Tibial nerve (tissue), 4 donors: Measurements from ENCODE around the gene EXOC4.

ENCODE experiments used
- EP300 ChIP-seq, 2 donors: sonication (generic); formaldehyde crosslinking; IDR thresholded peaks; one replicate each; pipeline ENCODE4 v1.6.1; 2017; ENCODE audit warnings: antibody characterized with exemption in 2 of 2, mild to moderate bottlenecking in 1 of 2
- POLR2A ChIP-seq, 2 donors: fragments of 450-650 bp; IDR thresholded peaks; one replicate each; pipeline ENCODE4 v1.6.1; 2017; ENCODE audit warnings: antibody characterized with exemption in 2 of 2, mild to moderate bottlenecking in 2 of 2, moderate library complexity in 2 of 2
- TF ChIP-seq, protein P1 (sequence below), 5 experiments: fragments of 200-600 bp in 3 of 5; fragments of 450-650 bp in 2 of 5; sonication (generic) in 3 of 5; IDR thresholded peaks; one replicate each; pipeline ENCODE4 v1.5.1; 2016 to 2019; ENCODE audit warnings: antibody characterized with exemption in 5 of 5, mild to moderate bottlenecking in 3 of 5, moderate library complexity in 2 of 5

DNA sequence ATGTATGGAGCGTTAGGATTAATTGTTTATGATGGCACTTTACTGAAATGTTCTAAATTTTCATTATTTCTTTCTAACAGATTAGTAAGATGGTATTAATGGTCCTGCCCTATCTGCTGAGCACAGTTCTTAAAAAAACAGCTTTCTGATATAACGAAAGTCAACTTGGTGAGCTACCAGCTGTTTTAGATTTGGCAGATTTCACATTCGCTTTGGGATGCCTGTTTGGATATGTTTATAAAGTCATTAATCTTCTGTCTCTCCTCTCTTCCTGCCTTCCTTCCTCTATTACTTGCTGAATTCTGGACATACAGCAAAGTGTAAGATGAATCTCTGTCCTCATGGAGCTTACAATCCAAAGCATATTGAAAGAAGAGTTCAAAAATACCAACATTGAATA lies 477.5 kb downstream of the EXOC4 start:
- TF ChIP-seq, protein P1, sequence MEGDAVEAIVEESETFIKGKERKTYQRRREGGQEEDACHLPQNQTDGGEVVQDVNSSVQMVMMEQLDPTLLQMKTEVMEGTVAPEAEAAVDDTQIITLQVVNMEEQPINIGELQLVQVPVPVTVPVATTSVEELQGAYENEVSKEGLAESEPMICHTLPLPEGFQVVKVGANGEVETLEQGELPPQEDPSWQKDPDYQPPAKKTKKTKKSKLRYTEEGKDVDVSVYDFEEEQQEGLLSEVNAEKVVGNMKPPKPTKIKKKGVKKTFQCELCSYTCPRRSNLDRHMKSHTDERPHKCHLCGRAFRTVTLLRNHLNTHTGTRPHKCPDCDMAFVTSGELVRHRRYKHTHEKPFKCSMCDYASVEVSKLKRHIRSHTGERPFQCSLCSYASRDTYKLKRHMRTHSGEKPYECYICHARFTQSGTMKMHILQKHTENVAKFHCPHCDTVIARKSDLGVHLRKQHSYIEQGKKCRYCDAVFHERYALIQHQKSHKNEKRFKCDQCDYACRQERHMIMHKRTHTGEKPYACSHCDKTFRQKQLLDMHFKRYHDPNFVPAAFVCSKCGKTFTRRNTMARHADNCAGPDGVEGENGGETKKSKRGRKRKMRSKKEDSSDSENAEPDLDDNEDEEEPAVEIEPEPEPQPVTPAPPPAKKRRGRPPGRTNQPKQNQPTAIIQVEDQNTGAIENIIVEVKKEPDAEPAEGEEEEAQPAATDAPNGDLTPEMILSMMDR (IDR thresholded peaks at IDR 0.05), result no peak
- TF ChIP-seq POLR2A (IDR thresholded peaks at IDR 0.05), result no peak
- TF ChIP-seq EP300 (IDR thresholded peaks at IDR 0.05), result no peak
